Putamen (tissue), 1 donor: ENCODE data around the gene PILRA.

Source experiments
- DNase-seq: peaks from one replicate; pipeline ENCODE4 v3.0.0-alpha.2; 2016; ENCODE audit warnings: low spot score

Gene PILRA

GRCh38 chr7:100413346-100413745, 40.1 kb downstream of the PILRA start:
- no peak for DNase-seq

- DNase-seq: no peak
These were observed 40.6 kb downstream of the PILRA start for GRCh38 chr7:100413889-100414288.

- no peak for DNase-seq
These were observed 42.2 kb downstream of the PILRA start for GRCh38 chr7:100415448-100415847.

- no peak for DNase-seq
These were observed 45.8 kb downstream of the PILRA start for GRCh38 chr7:100418930-100419659.

- no peak for DNase-seq
These were observed 46.5 kb downstream of the PILRA start for GRCh38 chr7:100419660-100420226.

GRCh38 chr7:100423315-100423714, 50.0 kb downstream of the PILRA start:
- no peak for DNase-seq

- no peak for DNase-seq
These were observed 52.1 kb downstream of the PILRA start for GRCh38 chr7:100425347-100425746.

GRCh38 chr7:100426516-100426915, 53.2 kb downstream of the PILRA start:
- DNase-seq: no peak

GRCh38 chr7:100427762-100428198, 54.5 kb downstream of the PILRA start:
- DNase-seq: no peak

GRCh38 chr7:100428199-100428966, 55.1 kb downstream of the PILRA start, which contains the start of gene ZCWPW1:
ZCWPW1 (minus strand) TSS chr7:100428703; CDS start chr7:100420649, 8,054 bp downstream.
- DNase-seq: peak; percentile 95

GRCh38 chr7:100428967-100429636, 55.8 kb downstream of the PILRA start:
- peak; percentile 99 for DNase-seq

GRCh38 chr7:100429637-100430492, 56.6 kb downstream of the PILRA start, which contains the start of gene MEPCE:
MEPCE (plus strand) TSS chr7:100429831; CDS start chr7:100430019, 188 bp downstream.
- peak; percentile 94 for DNase-seq

GRCh38 chr7:100430493-100431285, 57.4 kb downstream of the PILRA start:
- DNase-seq: no peak

GRCh38 chr7:100431286-100431735, 58.0 kb downstream of the PILRA start:
- DNase-seq: no peak

- no peak for DNase-seq
These were observed 58.8 kb downstream of the PILRA start for GRCh38 chr7:100432053-100432452.

- no peak for DNase-seq
These were observed 59.5 kb downstream of the PILRA start for GRCh38 chr7:100432621-100433275.

GRCh38 chr7:100433276-100433591, 59.9 kb downstream of the PILRA start:
- no peak for DNase-seq

- no peak for DNase-seq
These were observed 60.5 kb downstream of the PILRA start for GRCh38 chr7:100433592-100434296.
